Right ventricle myocardium superior (tissue), 1 donor: ENCODE results near the gene TSFM. TPM values are rescaled to one million over a fixed set of nuclear protein-coding genes. Genes with fewer than 3 reads are reported as not detected.

Experiments
- ATAC-seq: fragments of 200-7000 bp; cut with Tn5 transposase; one replicate; pipeline ENCODE4 v1.9.1; 2020; ENCODE audit warnings: mild to moderate bottlenecking; ENCODE audit not compliant: poor library complexity
- DNase-seq: peaks from one replicate; pipeline ENCODE4 v3.0.0-alpha.2; 2020
- intact Hi-C: fragments of 100-400 bp; cut with DNase I; formaldehyde crosslinking; loops from one replicate; pipeline ENCODE4 v1.11.2; 2022
- long read RNA-seq: library from polyadenylated mRNA; unstranded; transcript quantifications from one replicate; pipeline ENCODE4 v2.0.0, GENCODE V29; 2021
- total RNA-seq: library from RNA; stranded (reverse); fragmentation: NEBNext Ultra II Directional; extraction: Animal tissue kit (Norgen Biotek cat#: 25700); gene quantifications from one replicate; pipeline ENCODE4 v1.2.1, GENCODE V29; 2021
- donor health status: DM: no; HTN: yes; CAD: no; lungs with severe emphysema.

Gene TSFM
- 49.5 TPM for total RNA-seq
- long read RNA-seq, transcript TSFM-208 (6 exons, 651 nt), result minor isoform, 6 of 55 reads
- long read RNA-seq, transcript TSFM-204 (6 exons, 2,192 nt), result major isoform, 43 of 55 reads
- long read RNA-seq, partial matches to known transcripts, result 1 of 55 reads
- long read RNA-seq, other reads (novel, unspliced or antisense), result 3 of 55 reads

DNA sequence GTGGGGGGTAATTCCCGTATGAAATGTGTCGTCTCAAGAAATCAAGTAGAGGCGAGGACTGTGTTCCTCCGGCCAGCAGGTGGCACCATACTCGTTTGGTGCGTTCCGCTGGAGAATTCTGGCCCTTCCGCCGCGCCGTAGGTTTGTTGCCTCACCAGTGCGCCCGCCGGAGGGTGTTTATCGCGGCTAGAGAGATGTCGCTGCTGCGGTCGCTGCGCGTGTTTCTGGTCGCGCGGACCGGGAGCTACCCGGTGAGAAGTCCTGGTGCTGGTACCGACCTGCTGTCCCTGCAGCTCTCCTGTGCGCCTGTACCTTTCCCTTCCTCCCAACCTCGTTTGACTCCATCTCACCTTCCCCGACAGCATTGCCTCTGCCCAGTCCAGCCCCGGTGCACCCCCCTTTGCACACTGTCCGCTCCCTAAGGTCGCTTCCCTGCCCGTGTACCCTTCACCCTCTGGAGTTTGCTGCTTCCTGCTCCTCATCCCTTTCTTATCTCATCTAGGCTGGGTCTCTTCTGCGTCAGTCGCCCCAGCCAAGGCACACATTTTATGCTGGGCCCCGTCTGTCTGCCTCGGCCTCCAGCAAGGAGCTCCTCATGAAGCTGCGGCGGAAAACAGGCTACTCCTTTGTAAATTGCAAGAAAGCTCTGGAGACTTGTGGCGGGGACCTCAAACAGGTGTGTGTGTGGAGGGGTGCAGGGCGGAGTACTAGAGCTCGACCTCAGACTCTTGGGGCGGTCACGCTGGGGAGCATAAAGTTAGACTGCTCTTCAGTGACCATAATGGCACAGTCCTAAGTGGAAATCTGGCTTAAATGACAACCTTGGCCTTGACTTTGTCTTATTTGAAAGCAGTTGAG is at the start of gene TSFM:
Gene TSFM, plus strand, starts transcription at position 180 of the 858 bp plus-strand sequence. Its CDS starts 15 bp downstream, at position 195.
- intact Hi-C loops, result no loop called here
- peak; percentile 99 for DNase-seq
- ATAC-seq, result peak; percentile 95

- ATAC-seq (no peak), DNase-seq (no peak)
- intact Hi-C loops, result no loop called here
Observed at GRCh38 chr12:57733928-57734327, 48.7 kb upstream of the TSFM start.

- ATAC-seq (no peak), DNase-seq (no peak)
- intact Hi-C loops, result no loop called here
Observed at GRCh38 chr12:57734591-57734990, 48.0 kb upstream of the TSFM start.

GRCh38 chr12:57735198-57735855 is 47.3 kb upstream of the TSFM start:
- intact Hi-C loops, result no loop called here
- ATAC-seq (no peak), DNase-seq (no peak)

GRCh38 chr12:57735952-57736740 is 46.4 kb upstream of the TSFM start:
- ATAC-seq (peak; percentile 48), DNase-seq (peak; percentile 50)
- intact Hi-C loops, result no loop called here

GRCh38 chr12:57736741-57737466 is 45.7 kb upstream of the TSFM start:
- ATAC-seq (no peak), DNase-seq (no peak)
- intact Hi-C loops, result no loop called here

DNA sequence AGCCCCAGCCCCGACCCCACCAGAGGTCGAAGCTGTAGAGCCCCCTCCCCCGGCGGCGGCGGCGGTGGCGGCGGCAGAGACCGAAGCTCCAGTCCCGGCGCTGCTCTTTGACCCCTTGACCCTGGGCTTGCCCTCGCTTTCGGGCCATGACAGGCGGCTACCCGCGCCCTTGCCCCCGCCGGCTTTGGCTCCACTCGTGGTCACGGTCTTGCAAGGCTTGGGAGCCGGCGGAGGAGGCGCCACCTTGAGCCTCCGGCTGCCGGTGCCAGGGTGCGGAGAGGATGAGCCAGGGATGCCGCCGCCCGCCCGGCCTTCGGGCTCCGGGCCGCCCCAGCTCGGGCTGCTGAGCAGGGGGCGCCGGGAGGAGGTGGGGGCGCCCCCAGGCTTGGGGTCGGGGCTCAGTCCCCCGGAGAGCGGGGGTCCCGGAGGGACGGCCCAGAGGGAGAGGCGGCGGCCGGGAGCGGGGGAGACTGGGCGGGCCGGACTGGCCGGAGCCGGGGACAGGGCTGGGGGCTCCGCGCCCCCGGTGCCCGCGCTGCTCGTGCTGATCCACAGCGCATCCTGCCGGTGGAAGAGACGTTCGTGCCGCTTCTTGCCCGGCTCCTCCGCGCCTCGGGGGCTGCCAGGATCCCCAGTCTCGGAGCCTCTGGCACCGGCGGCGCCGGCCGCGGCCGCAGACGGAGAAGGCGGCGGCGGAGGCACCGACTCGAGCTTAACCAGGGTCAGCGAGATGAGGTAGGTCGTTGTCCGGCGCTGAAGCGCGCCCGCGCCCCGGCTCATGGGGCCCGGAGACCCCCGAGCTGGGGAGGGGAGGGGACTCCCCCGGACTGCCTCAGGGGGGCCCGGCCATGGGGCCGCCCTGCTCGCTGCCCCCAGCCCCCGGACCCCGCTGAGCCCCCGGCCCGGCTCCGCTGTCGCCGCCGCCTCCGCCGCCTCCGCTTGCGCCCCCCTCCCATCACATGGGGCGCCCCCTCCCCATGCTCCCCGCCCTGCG is 44.8 kb upstream of the TSFM start:
- ATAC-seq, result peak; percentile 2
- DNase-seq, result peak; percentile 43
- intact Hi-C loops, result no loop called here

- intact Hi-C loops, result no loop called here
- DNase-seq, result peak; percentile 39
- no peak for ATAC-seq
Observed at GRCh38 chr12:57738661-57739237, 43.8 kb upstream of the TSFM start, which contains the start of gene AGAP2. AGAP2 (minus strand) TSS chr12:57738742; CDS start chr12:57738246, 496 bp downstream.

DNA sequence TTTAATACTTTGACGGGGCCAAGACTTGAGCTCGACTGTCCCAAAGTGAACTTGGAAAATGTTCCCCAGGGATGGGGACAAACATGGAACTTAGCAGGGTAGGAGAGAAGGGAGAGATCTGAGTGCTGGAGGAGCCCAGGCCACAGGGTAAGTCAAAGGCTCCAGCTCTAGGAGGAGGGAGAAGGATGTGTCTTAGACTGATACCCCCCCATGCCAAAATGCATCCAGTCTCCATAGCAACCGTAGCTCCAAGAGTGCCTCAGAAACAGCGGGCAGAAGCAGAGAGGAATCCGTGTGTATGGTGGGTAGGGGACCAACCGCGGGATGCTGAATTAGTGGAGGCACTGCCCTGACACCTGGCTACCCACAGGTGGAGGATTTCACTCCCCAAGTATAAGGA is 43.2 kb upstream of the TSFM start:
- DNase-seq (no peak), ATAC-seq (no peak)
- intact Hi-C loops, result no loop called here

DNA sequence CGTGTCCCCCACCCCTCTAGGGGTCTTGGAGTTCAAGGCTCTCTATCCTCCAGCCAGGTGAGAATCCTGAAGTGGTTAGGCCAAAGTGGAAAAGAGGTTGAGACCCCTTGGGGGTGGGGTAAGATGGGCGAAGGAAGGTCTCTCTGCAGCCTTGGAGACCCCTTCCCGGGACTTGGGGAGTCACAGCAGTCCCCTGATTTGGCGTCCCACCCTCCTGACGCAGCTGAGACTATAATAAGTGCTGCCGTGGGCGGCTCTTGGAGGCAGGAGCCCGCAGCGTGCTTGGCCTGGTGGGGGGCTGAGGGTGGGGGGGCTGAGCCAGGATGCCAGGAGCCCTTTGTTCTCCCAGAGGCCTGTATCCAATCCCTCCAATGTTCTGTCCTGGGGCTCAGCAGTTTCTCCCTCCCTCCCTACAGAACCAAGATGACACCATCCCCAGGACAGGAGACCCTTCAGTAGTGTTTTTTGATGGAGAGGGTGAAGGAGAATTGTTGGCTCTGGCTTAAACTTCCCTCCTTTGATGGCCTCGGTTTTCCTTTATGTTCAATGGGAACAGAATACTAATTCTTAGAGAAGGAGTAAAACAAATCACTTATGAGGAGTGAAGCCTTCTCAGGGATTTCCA is 42.6 kb upstream of the TSFM start:
- DNase-seq, result no peak
- no peak for ATAC-seq
- intact Hi-C loops, result no loop called here

- intact Hi-C loops, result no loop called here
- ATAC-seq, result no peak
- DNase-seq, result peak; percentile 56
Observed at GRCh38 chr12:57740656-57741412, 41.8 kb upstream of the TSFM start.

- no peak for DNase-seq
- intact Hi-C loops, result no loop called here
- ATAC-seq, result no peak
Observed at GRCh38 chr12:57741413-57741789, 41.2 kb upstream of the TSFM start.

DNA sequence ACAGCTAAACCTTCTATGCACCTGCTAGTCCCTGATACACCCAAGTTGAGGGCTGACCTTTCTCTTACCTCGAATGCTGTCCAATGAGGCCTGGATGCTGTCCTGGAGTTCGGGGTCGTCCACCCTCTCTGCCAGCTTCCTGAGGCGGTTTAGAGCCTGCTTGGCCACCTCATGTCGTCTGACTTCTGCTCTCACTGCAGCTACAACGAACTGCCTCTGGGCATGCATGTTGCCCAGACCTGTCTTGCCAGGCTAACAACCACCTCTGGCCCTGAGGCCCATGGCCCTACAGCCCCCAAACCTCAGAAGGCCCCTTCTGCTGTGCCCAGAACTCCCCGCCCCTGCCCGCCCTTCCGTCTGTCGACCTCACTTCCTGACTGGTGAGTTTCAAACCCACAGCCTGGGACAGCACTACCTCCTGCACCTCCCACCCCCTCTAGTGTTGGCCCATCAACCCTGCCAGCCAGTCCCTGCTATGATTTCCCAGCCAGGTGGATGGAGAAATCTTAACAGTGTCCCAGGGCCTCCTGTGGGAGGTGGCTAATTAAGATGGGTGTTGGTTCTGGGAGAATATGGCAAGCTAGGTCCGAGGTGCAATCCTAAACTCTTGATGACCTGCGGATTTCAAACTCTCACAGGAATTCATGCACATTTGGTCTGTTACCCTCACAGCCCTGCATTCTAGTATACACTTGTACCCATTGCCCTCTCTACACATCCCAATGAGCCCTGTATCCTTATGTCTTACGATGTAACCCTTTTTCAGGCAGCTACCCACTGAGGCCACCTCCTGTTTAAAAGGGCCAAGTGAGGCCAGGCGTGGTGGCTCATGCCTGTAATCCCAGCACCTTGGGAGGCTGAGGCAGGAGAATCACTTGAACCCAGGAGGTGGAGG is 40.5 kb upstream of the TSFM start:
- no peak for ATAC-seq
- peak; percentile 66 for DNase-seq
- intact Hi-C loops, result no loop called here

DNA sequence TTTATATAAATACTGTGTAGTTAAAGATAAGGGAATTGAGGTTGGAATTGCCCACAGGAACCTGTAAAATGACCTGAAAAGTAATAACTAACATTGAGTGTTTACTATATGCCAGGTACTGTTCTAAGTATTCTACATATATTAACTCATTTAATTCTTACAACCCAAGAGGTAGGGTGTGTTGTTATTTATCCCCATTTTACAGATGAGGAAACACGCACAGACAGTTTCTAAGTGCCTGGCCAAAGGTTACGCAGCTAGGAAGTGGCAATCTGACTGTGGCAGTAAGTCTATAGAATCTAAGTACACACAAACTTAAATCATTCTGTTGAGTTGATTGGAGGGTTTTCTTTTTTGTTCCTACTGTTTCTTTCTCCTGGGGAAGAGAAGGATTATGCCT is 38.8 kb upstream of the TSFM start:
- DNase-seq (no peak), ATAC-seq (no peak)
- intact Hi-C loops, result no loop called here
